H1 (cell line): ENCODE data around the gene NTN4. TPM values are rescaled to one million over a fixed set of nuclear protein-coding genes. Genes with fewer than 3 reads are reported as not detected.

Experiments used
- CTCF ChIA-PET: fragments of 300-600 bp; sonication (Branson Sonifier 250); formaldehyde crosslinking; loops from one replicate; lab custom pipeline; 2021; ENCODE audit not compliant: partially characterized antibody; lab: Charles Lee
- POLR2A ChIA-PET: fragments of 300-600 bp; sonication (Branson Sonifier 250); formaldehyde crosslinking; loops from one replicate; lab custom pipeline; 2021; ENCODE audit warnings: inconsistent platforms; ENCODE audit not compliant: partially characterized antibody; lab: Charles Lee
- DNase-seq, 2 experiments: peaks; one replicate each; pipeline versions ENCODE4 v3.0.0 to v3.0.0-alpha.2; 2010 to 2022; ENCODE audit warnings: low spot score in 2 of 2, low read depth in 1 of 2, mixed read lengths in 1 of 2
- FAIRE-seq: peaks from 2 replicates; lab custom pipeline; 2011; peaks lifted over from hg19 to GRCh38; lab: Jason Lieb, UNC
- H2AFZ ChIP-seq: 2 replicates; pipeline ENCODE4 v1.8.1; 2012; ENCODE audit warnings: low read length, inconsistent platforms
- H2AK5ac ChIP-seq: 2 replicates; pipeline ENCODE4 v1.6.1; 2013; ENCODE audit warnings: low read depth, low read length
- H2BK120ac ChIP-seq: replicated peaks from 2 replicates; pipeline ENCODE3; 2013; ENCODE audit warnings: low read depth, low read length, inconsistent platforms
- H2BK12ac ChIP-seq: 2 replicates; pipeline ENCODE4 v1.6.1; 2013; ENCODE audit warnings: low read depth, low read length
- H2BK15ac ChIP-seq: 2 replicates; pipeline ENCODE4 v1.6.1; 2013; ENCODE audit warnings: low read length
- H2BK20ac ChIP-seq: 2 replicates; pipeline ENCODE4 v1.6.1; 2013; ENCODE audit warnings: low read length
- H2BK5ac ChIP-seq: 2 replicates; pipeline ENCODE4 v1.6.1; 2013; ENCODE audit warnings: low read depth, low read length
- H3K14ac ChIP-seq: 2 replicates; pipeline ENCODE4 v1.6.1; 2013; ENCODE audit warnings: inconsistent platforms; ENCODE audit not compliant: insufficient read length
- H3K18ac ChIP-seq: 2 replicates; pipeline ENCODE4 v1.6.1; 2013; ENCODE audit warnings: low read length; ENCODE audit errors: extremely low read depth
- H3K23ac ChIP-seq: 2 replicates; pipeline ENCODE4 v1.6.1; 2013; ENCODE audit warnings: inconsistent platforms; ENCODE audit not compliant: insufficient read length
- H3K23me2 ChIP-seq: 2 replicates; pipeline ENCODE4 v1.6.1; 2013; ENCODE audit warnings: low read depth, low read length
- H3K27ac ChIP-seq: 2 replicates; pipeline ENCODE4 v1.6.1; 2011; ENCODE audit warnings: low read depth, low read length, inconsistent platforms
- H3K27me3 ChIP-seq, 4 experiments: replicated peaks in 1 of 4; 1 replicate in 1 of 4; 2 replicates in 3 of 4; pipeline versions ENCODE4 v1.6.1 to v1.8.1; 2011 to 2013; ENCODE audit warnings: low read length in 3 of 4, mild to moderate bottlenecking in 3 of 4, inconsistent platforms in 2 of 4, mixed read lengths in 2 of 4, moderate library complexity in 1 of 4; ENCODE audit not compliant: control insufficient read depth in 3 of 4, insufficient read depth in 3 of 4; ENCODE audit errors: extremely low read depth in 1 of 4
- H3K36me3 ChIP-seq, 4 experiments: 2 replicates each; pipeline versions ENCODE4 v1.6.1 to v1.8.1; 2011 to 2013; ENCODE audit warnings: mild to moderate bottlenecking in 4 of 4, low read length in 3 of 4, moderate library complexity in 2 of 4, control low read depth in 1 of 4, inconsistent platforms in 1 of 4; ENCODE audit not compliant: insufficient read depth in 4 of 4, control insufficient read depth in 2 of 4
- H3K4ac ChIP-seq: replicated peaks from 2 replicates; pipeline ENCODE3; 2013; ENCODE audit warnings: low read length, low read depth, mixed read lengths, inconsistent platforms; ENCODE audit not compliant: insufficient read length
- H3K4me1 ChIP-seq, 4 experiments: replicated peaks in 1 of 4; 1 replicate in 1 of 4; 2 replicates in 3 of 4; pipeline versions ENCODE4 v1.6.1 to v1.8.1; 2011 to 2013; ENCODE audit warnings: low read length in 3 of 4, inconsistent platforms in 2 of 4, mixed read lengths in 1 of 4; ENCODE audit not compliant: insufficient read depth in 4 of 4, control insufficient read depth in 3 of 4
- H3K4me2 ChIP-seq, 2 experiments: 2 replicates each; pipeline versions ENCODE4 v1.6.1 to v1.8.1; 2011 to 2013; ENCODE audit warnings: low read depth in 2 of 2, low read length in 2 of 2, control low read depth in 1 of 2, inconsistent platforms in 1 of 2, mild to moderate bottlenecking in 1 of 2; ENCODE audit not compliant: insufficient read depth in 1 of 2
- H3K4me3 ChIP-seq, 4 experiments: fragments of 200-600, 300-600 bp in 1 of 4; sonication (generic), shearing (Covaris generic), sonication (Bioruptor Twin) in 1 of 4; 2 replicates each; pipeline versions ENCODE4 v1.5.1 to v1.8.1; 2011 to 2016; ENCODE audit warnings: low read length in 4 of 4, low read depth in 3 of 4, control low read depth in 2 of 4, inconsistent platforms in 2 of 4, mild to moderate bottlenecking in 2 of 4, mixed read lengths in 1 of 4, moderate library complexity in 1 of 4; ENCODE audit not compliant: insufficient read depth in 2 of 4; ENCODE audit errors: extremely low read depth in 1 of 4
- H3K56ac ChIP-seq: replicated peaks from 2 replicates; pipeline ENCODE3; 2013; ENCODE audit warnings: low read depth, mild to moderate bottlenecking, mixed read lengths, low read length, inconsistent platforms; ENCODE audit not compliant: insufficient read length
- H3K79me1 ChIP-seq: 2 replicates; pipeline ENCODE4 v1.6.1; 2013; ENCODE audit warnings: low read depth, low read length, control low read depth
- H3K79me2 ChIP-seq, 2 experiments: 2 replicates each; pipeline versions ENCODE4 v1.6.1 to v1.8.1; 2012 to 2013; ENCODE audit warnings: low read length in 2 of 2, mild to moderate bottlenecking in 2 of 2, inconsistent platforms in 1 of 2; ENCODE audit not compliant: insufficient read depth in 2 of 2, control insufficient read depth in 1 of 2
- H3K9ac ChIP-seq, 4 experiments: replicated peaks in 1 of 4; 1 replicate in 1 of 4; 2 replicates in 3 of 4; pipeline versions ENCODE4 v1.6.1 to v1.8.1; 2011 to 2013; ENCODE audit warnings: low read depth in 3 of 4, low read length in 3 of 4, control low read depth in 2 of 4, mild to moderate bottlenecking in 2 of 4, moderate library complexity in 2 of 4, inconsistent platforms in 1 of 4; ENCODE audit errors: extremely low read depth in 1 of 4
- H3K9me3 ChIP-seq, 2 experiments: 2 replicates each; pipeline versions ENCODE4 v1.6.1 to v1.8.1; 2012 to 2013; ENCODE audit warnings: mild to moderate bottlenecking in 2 of 2, moderate library complexity in 2 of 2, control low read depth in 1 of 2, inconsistent platforms in 1 of 2, low read depth in 1 of 2, low read length in 1 of 2, mixed read lengths in 1 of 2; ENCODE audit not compliant: insufficient read depth in 2 of 2
- H4K20me1 ChIP-seq, 2 experiments: replicated peaks in 1 of 2; 2 replicates each; pipeline versions ENCODE3 to v1.8.1; 2011 to 2013; ENCODE audit warnings: inconsistent platforms in 2 of 2, low read length in 2 of 2, mild to moderate bottlenecking in 1 of 2; ENCODE audit not compliant: insufficient read depth in 2 of 2, control insufficient read depth in 1 of 2
- H4K5ac ChIP-seq: 2 replicates; pipeline ENCODE4 v1.6.1; 2013; ENCODE audit warnings: low read length, low read depth, mixed read lengths, inconsistent platforms; ENCODE audit not compliant: insufficient read length
- H4K8ac ChIP-seq: 2 replicates; pipeline ENCODE4 v1.8.0; 2013; ENCODE audit warnings: mild to moderate bottlenecking, moderate library complexity, low read length, inconsistent platforms; ENCODE audit not compliant: insufficient read depth; ENCODE audit errors: extremely low read depth
- H4K91ac ChIP-seq: replicated peaks from 2 replicates; pipeline ENCODE3; 2013; ENCODE audit warnings: low read length, mixed read lengths, inconsistent platforms; ENCODE audit not compliant: insufficient read length
- CBX8 ChIP-seq: fragments of 300-800, 300-1000 bp; sonication (generic); IDR thresholded peaks from 2 replicates; pipeline ENCODE4 v1.7.1; 2016; ENCODE audit warnings: low read depth, low read length, borderline replicate concordance
- HDAC6 ChIP-seq: IDR thresholded peaks from one replicate; pipeline ENCODE4 v1.7.1; 2012; ENCODE audit warnings: low read depth, mild to moderate bottlenecking, inconsistent platforms, low read length, moderate library complexity
- RAD21 ChIP-seq, 2 experiments: IDR thresholded peaks in 1 of 2; conservative IDR thresholded peaks in 1 of 2; 2 replicates each; pipeline ENCODE4 v1.6.1; 2011; ENCODE audit warnings: low read depth in 2 of 2, low read length in 2 of 2, improper control_type of control experiment in 1 of 2, inconsistent platforms in 1 of 2, mild to moderate bottlenecking in 1 of 2, moderate library complexity in 1 of 2
- SP1 ChIP-seq: IDR thresholded peaks from 2 replicates; pipeline ENCODE4 v1.6.1; 2011; ENCODE audit warnings: low read depth, low read length
- WGBS, 2 experiments: shearing (Covaris generic) in 1 of 2; methylation state at CpG; one replicate each; pipeline versions ENCODE4 v1.1.6 to v1.1.7; 2013 to 2015; ENCODE audit warnings: low lambda C conversion rate in 2 of 2, mixed read lengths in 2 of 2, inconsistent platforms in 1 of 2, low coverage in 1 of 2, missing lambda C conversion rate in 1 of 2; ENCODE audit not compliant: insufficient replicate concordance in 2 of 2, insufficient coverage in 1 of 2, insufficient read length in 1 of 2; ENCODE audit errors: extremely low coverage in 1 of 2, missing lambda C conversion rate in 1 of 2; 5-methylcytosine and 5-hydroxymethylcytosine counted together
- polyA plus RNA-seq, 7 experiments: library from polyadenylated mRNA; depleted of rRNA in 3 of 7; stranded (reverse) in 5 of 7; unstranded in 2 of 7; fragments of >200 nt in 5 of 7; fragments of 200-250 nt in 2 of 7; gene quantifications; 1 replicate in 5 of 7; 2 replicates in 1 of 7; 4 replicates in 1 of 7; pipeline versions ENCODE4 v1.2.1 to v1.2.3, GENCODE V29; 2011 to 2013; ENCODE audit warnings: missing spikeins in 2 of 7, mixed read lengths in 2 of 7
- total RNA-seq: library from RNA; stranded (reverse); fragmentation: NEBNext Ultra II Directional; extraction: Animal tissue kit (Norgen Biotek cat#: 25700); gene quantifications from 2 replicates; pipeline ENCODE4 v1.2.1, GENCODE V29; 2021
- TF ChIP-seq, protein P1 (sequence below), 3 experiments: IDR thresholded peaks; 1 replicate in 2 of 3; 2 replicates in 1 of 3; pipeline versions ENCODE4 v1.5.1 to v1.6.1; 2011; ENCODE audit warnings: low read length in 3 of 3, mild to moderate bottlenecking in 3 of 3, inconsistent platforms in 2 of 3, low read depth in 1 of 3, moderate library complexity in 1 of 3; ENCODE audit not compliant: insufficient read depth in 1 of 3; ENCODE audit errors: control extremely low read depth in 1 of 3

Gene NTN4
- total and polyA plus RNA-seq, 2 of the 8 experiments (the other 6 are each of a cell fraction or from before 2014, with no cell fraction given): 0.74 to 1.3 TPM

DNA sequence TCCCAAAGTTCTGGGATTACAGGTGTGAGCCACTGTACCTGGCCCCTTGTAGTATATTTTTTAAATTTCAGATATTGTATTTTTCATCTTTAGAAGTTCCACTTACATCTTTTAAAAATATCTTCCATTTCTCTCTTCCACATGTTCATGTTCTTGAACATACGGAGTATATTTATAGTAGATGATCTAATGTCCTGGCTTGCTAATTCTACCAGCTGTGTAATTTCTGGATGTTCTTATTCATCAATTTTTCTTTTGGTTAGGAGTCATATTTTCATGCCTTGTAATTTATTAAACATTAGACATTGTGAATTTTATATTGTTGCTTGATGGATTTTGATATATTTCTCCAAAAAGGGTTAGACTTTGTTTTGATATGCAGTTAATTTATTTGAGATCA is 30.8 kb downstream of the NTN4 start:
- Histone ChIP-seq H4K91ac (no peak overlapping the region), H3K23me2 (no peaks in the 10 kb centered on the region), H2BK20ac (no peak overlapping the region), H3K27ac (no peak overlapping the region), H3K4me2 (no peak overlapping the region), H3K79me2 (no peaks in the 10 kb centered on the region), H2BK120ac (no peak overlapping the region), H2AFZ (no peak overlapping the region), H3K9me3 (0 out of 4 replicates have a peak, but pooled peaks cover 0 to 3% of the 10 kb centered on the region in 2 experiments), H3K4ac (no peak overlapping the region), H3K79me1 (no peaks in the 10 kb centered on the region), H3K4me1 (peaks cover 0 to 6% (median 2%) of the 10 kb centered on the region in 4 experiments; a peak in 4 of 7 replicates), H2BK12ac (no peak overlapping the region), H3K9ac (no peak overlapping the region), H3K4me3 (no peak overlapping the region), H4K20me1 (no peaks in the 10 kb centered on the region), H3K14ac (no peak overlapping the region), H2BK5ac (no peak overlapping the region), H2AK5ac (no peak overlapping the region), H4K8ac (no peak overlapping the region), H3K18ac (no peak overlapping the region), H3K56ac (no peak overlapping the region), H3K36me3 (no peaks in the 10 kb centered on the region), H4K5ac (no peak overlapping the region), H2BK15ac (no peak overlapping the region), H3K23ac (no peak overlapping the region), H3K27me3 (no peaks in the 10 kb centered on the region)
- 5% methylated on average over 1 of the region's 1 CpG; no CpG with 5 or more reads in 1 of the 2 experiments for whole genome bisulfite sequencing, 2 experiments
- DNase-seq: no peak
- ChIA-PET POLR2A (no interaction called here), CTCF (interaction anchor here (1.1 to 1.2 kb wide), 3 partner anchors 136 to 238 kb away, joined by 3 read pairs; no protein-coding TSS in a partner anchor)
- FAIRE-seq: no peak
- no peak for TF ChIP-seq RAD21 (IDR thresholded peaks at IDR 0.05 in 1 of 2, conservative IDR thresholded peaks at IDR 0.05 in 1 of 2; ENCODE audit: low read depth in 2 of 2, low read length in 2 of 2)
- TF ChIP-seq, protein P1, sequence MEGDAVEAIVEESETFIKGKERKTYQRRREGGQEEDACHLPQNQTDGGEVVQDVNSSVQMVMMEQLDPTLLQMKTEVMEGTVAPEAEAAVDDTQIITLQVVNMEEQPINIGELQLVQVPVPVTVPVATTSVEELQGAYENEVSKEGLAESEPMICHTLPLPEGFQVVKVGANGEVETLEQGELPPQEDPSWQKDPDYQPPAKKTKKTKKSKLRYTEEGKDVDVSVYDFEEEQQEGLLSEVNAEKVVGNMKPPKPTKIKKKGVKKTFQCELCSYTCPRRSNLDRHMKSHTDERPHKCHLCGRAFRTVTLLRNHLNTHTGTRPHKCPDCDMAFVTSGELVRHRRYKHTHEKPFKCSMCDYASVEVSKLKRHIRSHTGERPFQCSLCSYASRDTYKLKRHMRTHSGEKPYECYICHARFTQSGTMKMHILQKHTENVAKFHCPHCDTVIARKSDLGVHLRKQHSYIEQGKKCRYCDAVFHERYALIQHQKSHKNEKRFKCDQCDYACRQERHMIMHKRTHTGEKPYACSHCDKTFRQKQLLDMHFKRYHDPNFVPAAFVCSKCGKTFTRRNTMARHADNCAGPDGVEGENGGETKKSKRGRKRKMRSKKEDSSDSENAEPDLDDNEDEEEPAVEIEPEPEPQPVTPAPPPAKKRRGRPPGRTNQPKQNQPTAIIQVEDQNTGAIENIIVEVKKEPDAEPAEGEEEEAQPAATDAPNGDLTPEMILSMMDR (IDR thresholded peaks at IDR 0.05; ENCODE audit: control extremely low read depth in 1 of 3, insufficient read depth in 1 of 3, low read depth in 1 of 3, low read length in 3 of 3): no peak
- no peak for TF ChIP-seq SP1
- TF ChIP-seq CBX8: no peak
- no peak for TF ChIP-seq HDAC6
